Smooth muscle cell (in vitro differentiated cells): ENCODE results near the gene LBHD1. TPM values are rescaled to one million over a fixed set of nuclear protein-coding genes. Genes with fewer than 3 reads are reported as not detected.
A peak's percentile ranks its signal among the peaks of the same experiment; 100 is the strongest.

Experiments used
- DNase-seq: peaks from one replicate; lab custom pipeline; 2025; ENCODE audit not compliant: unreplicated experiment; lab: John Stamatoyannopoulos, UW
- H2AFZ ChIP-seq: fragments of 200-600 bp; sonication (generic); 2 replicates; pipeline ENCODE4 v1.6.0; 2016; ENCODE audit warnings: antibody characterized with exemption, low read depth, mild to moderate bottlenecking
- H3F3A ChIP-seq: fragments of 200-600 bp; sonication (generic); 2 replicates; pipeline ENCODE4 v1.6.0; 2017; ENCODE audit warnings: antibody characterized with exemption, low read depth
- H3K27ac ChIP-seq: fragments of 200-600 bp; sonication (generic); 2 replicates; pipeline ENCODE4 v1.5.1; 2016; ENCODE audit warnings: low read depth, mild to moderate bottlenecking
- H3K27me3 ChIP-seq: fragments of 200-600 bp; sonication (generic); 2 replicates; pipeline ENCODE4 v1.6.1; 2016; ENCODE audit warnings: low read depth, mild to moderate bottlenecking
- H3K36me3 ChIP-seq: fragments of 200-600 bp; sonication (generic); 2 replicates; pipeline ENCODE4 v1.5.1; 2016; ENCODE audit warnings: low read depth
- H3K4me1 ChIP-seq: fragments of 200-600 bp; sonication (generic); 2 replicates; pipeline ENCODE4 v1.5.1; 2016; ENCODE audit warnings: low read depth
- H3K4me2 ChIP-seq: fragments of 200-600 bp; sonication (generic); 2 replicates; pipeline ENCODE4 v1.6.0; 2016; ENCODE audit warnings: mild to moderate bottlenecking
- H3K4me3 ChIP-seq: fragments of 200-600 bp; sonication (generic); 2 replicates; pipeline ENCODE4 v1.5.1; 2016; ENCODE audit warnings: mild to moderate bottlenecking
- H3K79me2 ChIP-seq: fragments of 200-600 bp; sonication (generic); 2 replicates; pipeline ENCODE4 v1.6.0; 2016; ENCODE audit warnings: low read depth, mild to moderate bottlenecking
- H3K9ac ChIP-seq: fragments of 200-600 bp; sonication (generic); 2 replicates; pipeline ENCODE4 v1.6.0; 2016; ENCODE audit warnings: low read depth
- H3K9me3 ChIP-seq: fragments of 200-600 bp; sonication (generic); replicated peaks from 2 replicates; pipeline ENCODE4 v1.5.1; 2016; ENCODE audit warnings: low read depth
- H4K20me1 ChIP-seq: fragments of 200-600 bp; sonication (generic); 2 replicates; pipeline ENCODE4 v1.6.0; 2016; ENCODE audit warnings: low read depth
- WGBS: methylation state at CpG from one replicate; pipeline ENCODE4 v1.1.7; 2016; ENCODE audit warnings: low lambda C conversion rate; 5-methylcytosine and 5-hydroxymethylcytosine counted together
- polyA plus RNA-seq: library from polyadenylated mRNA; unstranded; fragments of >200 nt; fragmentation: Nextera tagmentation; extraction: Ambion mirVana; gene quantifications from 2 replicates; pipeline ENCODE4 v1.2.1, GENCODE V29; 2016
- total RNA-seq: library from RNA; depleted of rRNA; stranded (reverse); fragments of >200 nt; gene quantifications from 2 replicates; pipeline ENCODE4 v1.2.3, GENCODE V29; 2014
- TF ChIP-seq, protein P1 (sequence below): fragments of 200-600 bp; sonication (generic); IDR thresholded peaks from 2 replicates; pipeline ENCODE4 v1.5.1; 2017; ENCODE audit warnings: borderline replicate concordance, mild to moderate bottlenecking, antibody characterized with exemption; ENCODE audit not compliant: insufficient read depth, poor library complexity, severe bottlenecking

LBHD1 gene
- total and polyA plus RNA-seq, 2 experiments from 2014 or later, result 3.9 to 5.6 TPM

DNA sequence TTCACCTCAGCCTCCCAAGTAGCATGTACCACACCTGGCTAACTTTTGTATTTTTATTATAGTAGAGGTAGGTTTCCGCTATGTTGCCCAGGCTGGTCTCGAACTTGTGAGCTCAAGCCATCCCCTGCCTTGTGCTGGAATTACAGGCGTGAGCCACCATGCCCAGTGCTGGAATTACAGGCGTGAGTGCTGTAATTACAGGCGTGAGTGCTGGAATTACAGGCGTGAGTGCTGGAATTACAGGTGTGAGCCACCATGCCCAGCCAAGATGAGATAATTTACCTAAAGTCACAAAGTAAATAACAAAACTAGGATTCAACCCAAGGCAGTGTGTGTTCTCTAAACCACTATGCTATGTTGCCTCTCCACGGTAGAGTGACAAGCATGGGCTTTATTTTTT is 10.5 kb upstream of the LBHD1 start:
- peaks cover 13% of the 10 kb centered on the region for H3K79me2 ChIP-seq
- no peak overlapping the region for H3K4me3 ChIP-seq
- WGBS, result 94% methylated on average over 7 of the region's 7 CpGs

DNA sequence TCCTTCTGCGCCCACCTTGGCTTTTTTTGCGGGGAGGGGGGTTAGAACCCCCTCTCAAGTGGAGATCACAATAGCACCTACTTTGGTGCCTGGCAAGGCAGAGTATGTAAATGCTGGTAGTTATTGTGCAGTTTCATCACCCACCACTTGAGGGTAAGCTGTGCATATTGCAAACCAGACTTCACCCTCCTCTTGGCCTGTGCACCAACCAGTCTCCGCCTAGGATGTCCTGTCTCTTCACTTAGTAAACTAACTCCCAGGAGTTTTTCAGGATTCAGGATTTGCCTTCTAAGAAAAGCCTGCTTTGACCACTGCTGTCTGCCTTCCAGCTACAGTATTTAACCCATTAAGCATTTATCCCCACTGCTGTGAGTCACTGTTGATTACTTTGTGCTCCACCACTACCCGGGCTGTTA is 8.8 kb upstream of the LBHD1 start:
- WGBS, result 60% methylated on average over 4 of the region's 4 CpGs
- peak overlapping the region; percentile 20 for H3K27ac ChIP-seq
- H3K36me3 ChIP-seq, result no peaks in the 10 kb centered on the region
- no peaks in the 10 kb centered on the region for H3K27me3 ChIP-seq
- TF ChIP-seq, protein P1, sequence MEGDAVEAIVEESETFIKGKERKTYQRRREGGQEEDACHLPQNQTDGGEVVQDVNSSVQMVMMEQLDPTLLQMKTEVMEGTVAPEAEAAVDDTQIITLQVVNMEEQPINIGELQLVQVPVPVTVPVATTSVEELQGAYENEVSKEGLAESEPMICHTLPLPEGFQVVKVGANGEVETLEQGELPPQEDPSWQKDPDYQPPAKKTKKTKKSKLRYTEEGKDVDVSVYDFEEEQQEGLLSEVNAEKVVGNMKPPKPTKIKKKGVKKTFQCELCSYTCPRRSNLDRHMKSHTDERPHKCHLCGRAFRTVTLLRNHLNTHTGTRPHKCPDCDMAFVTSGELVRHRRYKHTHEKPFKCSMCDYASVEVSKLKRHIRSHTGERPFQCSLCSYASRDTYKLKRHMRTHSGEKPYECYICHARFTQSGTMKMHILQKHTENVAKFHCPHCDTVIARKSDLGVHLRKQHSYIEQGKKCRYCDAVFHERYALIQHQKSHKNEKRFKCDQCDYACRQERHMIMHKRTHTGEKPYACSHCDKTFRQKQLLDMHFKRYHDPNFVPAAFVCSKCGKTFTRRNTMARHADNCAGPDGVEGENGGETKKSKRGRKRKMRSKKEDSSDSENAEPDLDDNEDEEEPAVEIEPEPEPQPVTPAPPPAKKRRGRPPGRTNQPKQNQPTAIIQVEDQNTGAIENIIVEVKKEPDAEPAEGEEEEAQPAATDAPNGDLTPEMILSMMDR, result peak; percentile 27
- no peaks in the 10 kb centered on the region for H4K20me1 ChIP-seq
- peak overlapping the region; percentile 20 for H2AFZ ChIP-seq
- no peaks in the 10 kb centered on the region for H3K9me3 ChIP-seq
- no peak for DNase-seq
- peaks cover 7% of the 10 kb centered on the region for H3K4me1 ChIP-seq
- H3K79me2 ChIP-seq, result peaks cover 21% of the 10 kb centered on the region
- H3K4me3 ChIP-seq, result no peak overlapping the region
- no peak overlapping the region for H3K9ac ChIP-seq
- H3K4me2 ChIP-seq, result no peak overlapping the region
- peaks cover 27% of the 10 kb centered on the region for H3F3A ChIP-seq

More for the DNA sequence above, 10.5 kb upstream of the LBHD1 start:
- H3K27me3 ChIP-seq, result no peaks in the 10 kb centered on the region
- H3K4me1 ChIP-seq, result peaks cover 7% of the 10 kb centered on the region
- no peaks in the 10 kb centered on the region for H4K20me1 ChIP-seq
- no peak overlapping the region for H3K4me2 ChIP-seq
- TF ChIP-seq, protein P1, result no peak
- DNase-seq, result no peak
- no peaks in the 10 kb centered on the region for H3K9me3 ChIP-seq
- peaks cover 15% of the 10 kb centered on the region for H3F3A ChIP-seq
- H2AFZ ChIP-seq, result no peak overlapping the region
- no peaks in the 10 kb centered on the region for H3K36me3 ChIP-seq
- H3K27ac ChIP-seq, result no peak overlapping the region
- H3K9ac ChIP-seq, result no peak overlapping the region

DNA sequence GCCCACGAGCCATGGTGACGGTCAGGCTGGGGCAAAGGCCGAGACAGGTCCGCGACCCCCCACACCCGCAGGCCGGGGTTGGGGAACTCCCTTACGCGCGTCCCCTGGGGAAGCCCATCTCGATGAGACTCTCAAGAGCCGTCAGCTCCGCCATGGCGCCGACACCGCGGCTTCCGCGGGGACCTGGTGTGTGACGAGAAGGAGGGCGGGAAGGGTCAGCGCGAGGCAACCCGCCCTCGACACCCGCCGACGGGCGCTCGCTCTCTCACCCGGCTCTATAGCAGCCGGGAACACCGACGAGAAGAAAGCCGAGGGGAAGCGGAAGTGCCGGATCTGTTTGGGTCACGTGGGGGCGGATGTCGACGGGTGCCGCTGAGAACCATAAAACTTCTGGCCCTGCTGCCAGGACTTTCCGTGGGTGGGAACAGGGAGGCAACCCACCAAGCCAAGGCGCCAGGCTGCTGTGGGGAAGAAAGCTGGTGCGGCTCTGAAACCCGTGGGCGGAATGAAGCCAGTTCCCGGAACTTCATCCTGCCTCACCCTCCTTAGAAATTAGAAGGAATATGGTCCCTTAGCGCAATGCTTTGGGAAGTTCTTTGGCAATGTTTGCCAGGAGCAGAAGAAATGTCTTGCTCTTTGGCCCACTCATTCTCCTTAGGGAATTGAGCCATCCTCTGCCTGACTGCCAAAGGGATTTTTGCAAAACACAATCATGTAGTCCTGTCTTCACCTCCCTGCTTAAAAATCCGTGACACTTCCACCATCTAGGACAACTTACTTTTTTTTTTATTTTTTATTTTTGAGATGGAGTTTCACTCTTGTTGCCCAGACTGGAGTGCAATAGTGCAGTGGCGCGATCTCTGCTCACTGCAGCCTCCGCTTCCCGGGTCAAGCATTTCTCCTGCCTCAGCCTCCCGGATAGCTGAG is 7.0 kb upstream of the LBHD1 start, which contains the start of gene UBXN1:
TSS of gene UBXN1 (minus strand) at position 304 of the 927 bp plus-strand sequence. CDS start at position 154, 150 bp downstream.
- peak within 1 kb of the TSS; percentile 72 for H3K27ac ChIP-seq
- 12% methylated on average over 55 of the region's 55 CpGs for WGBS
- H2AFZ ChIP-seq, result peak within 1 kb of the TSS; percentile 37
- H4K20me1 ChIP-seq, result no peaks in the 10 kb centered on the region
- H3K4me1 ChIP-seq, result peaks cover 7% of the 10 kb centered on the region
- peak; percentile 61 for DNase-seq
- H3K4me3 ChIP-seq, result peak within 1 kb of the TSS; percentile 92
- TF ChIP-seq, protein P1, result no peak
- no peaks in the 10 kb centered on the region for H3K36me3 ChIP-seq
- H3K4me2 ChIP-seq, result peak within 1 kb of the TSS; percentile 91
- peaks cover 27% of the 10 kb centered on the region for H3F3A ChIP-seq
- H3K79me2 ChIP-seq, result peaks cover 21% of the 10 kb centered on the region
- H3K9me3 ChIP-seq, result no peaks in the 10 kb centered on the region
- no peaks in the 10 kb centered on the region for H3K27me3 ChIP-seq
- H3K9ac ChIP-seq, result peak within 1 kb of the TSS; percentile 95
